Measurements from ENCODE around the gene PAF1.

DNA sequence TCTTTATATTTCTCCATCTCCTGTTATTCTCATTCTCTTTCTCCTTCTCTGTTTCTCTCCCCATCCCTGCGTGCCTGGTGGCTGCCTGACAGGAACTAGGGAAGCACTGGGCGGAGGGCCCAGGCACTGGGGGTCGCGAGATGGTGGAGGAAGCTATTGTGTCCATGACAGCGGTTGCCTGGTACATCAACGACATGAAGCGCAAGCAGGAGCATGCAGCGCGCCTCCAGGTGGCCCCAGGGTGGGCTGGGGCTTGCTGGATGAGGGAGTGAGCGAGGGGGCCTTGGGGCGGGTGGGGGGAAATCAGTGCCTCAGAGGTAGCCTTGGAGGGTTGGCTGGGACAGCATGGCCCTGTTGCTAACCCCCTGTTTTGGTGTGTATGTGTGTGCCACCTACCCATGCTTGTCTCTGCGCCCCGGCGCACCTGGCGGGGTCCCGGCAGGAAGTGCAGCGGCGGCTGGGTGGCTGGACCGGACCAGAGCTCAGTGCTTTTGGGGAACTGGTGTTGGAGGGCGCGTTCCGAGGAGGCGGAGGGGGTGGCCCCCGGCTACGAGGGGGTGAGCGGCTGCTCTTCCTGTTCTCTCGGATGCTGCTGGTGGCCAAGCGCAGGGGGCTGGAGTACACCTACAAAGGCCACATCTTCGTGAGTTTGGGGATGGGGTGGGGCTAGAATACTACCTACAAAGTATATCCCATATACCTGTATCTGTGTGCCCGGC, 26.7 kb upstream of the PAF1 start:
- TF ChIP-seq, protein P1, sequence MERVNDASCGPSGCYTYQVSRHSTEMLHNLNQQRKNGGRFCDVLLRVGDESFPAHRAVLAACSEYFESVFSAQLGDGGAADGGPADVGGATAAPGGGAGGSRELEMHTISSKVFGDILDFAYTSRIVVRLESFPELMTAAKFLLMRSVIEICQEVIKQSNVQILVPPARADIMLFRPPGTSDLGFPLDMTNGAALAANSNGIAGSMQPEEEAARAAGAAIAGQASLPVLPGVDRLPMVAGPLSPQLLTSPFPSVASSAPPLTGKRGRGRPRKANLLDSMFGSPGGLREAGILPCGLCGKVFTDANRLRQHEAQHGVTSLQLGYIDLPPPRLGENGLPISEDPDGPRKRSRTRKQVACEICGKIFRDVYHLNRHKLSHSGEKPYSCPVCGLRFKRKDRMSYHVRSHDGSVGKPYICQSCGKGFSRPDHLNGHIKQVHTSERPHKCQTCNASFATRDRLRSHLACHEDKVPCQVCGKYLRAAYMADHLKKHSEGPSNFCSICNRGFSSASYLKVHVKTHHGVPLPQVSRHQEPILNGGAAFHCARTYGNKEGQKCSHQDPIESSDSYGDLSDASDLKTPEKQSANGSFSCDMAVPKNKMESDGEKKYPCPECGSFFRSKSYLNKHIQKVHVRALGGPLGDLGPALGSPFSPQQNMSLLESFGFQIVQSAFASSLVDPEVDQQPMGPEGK (CRISPR knock-in tag; IDR thresholded peaks at IDR 0.05; ENCODE audit: borderline replicate concordance), result no peak
- TF ChIP-seq ZFP30 (CRISPR knock-in tag; IDR thresholded peaks at IDR 0.05) (no peak), ZC3H10 (CRISPR knock-in tag; IDR thresholded peaks at IDR 0.05) (no peak)
- TF ChIP-seq, protein P2, sequence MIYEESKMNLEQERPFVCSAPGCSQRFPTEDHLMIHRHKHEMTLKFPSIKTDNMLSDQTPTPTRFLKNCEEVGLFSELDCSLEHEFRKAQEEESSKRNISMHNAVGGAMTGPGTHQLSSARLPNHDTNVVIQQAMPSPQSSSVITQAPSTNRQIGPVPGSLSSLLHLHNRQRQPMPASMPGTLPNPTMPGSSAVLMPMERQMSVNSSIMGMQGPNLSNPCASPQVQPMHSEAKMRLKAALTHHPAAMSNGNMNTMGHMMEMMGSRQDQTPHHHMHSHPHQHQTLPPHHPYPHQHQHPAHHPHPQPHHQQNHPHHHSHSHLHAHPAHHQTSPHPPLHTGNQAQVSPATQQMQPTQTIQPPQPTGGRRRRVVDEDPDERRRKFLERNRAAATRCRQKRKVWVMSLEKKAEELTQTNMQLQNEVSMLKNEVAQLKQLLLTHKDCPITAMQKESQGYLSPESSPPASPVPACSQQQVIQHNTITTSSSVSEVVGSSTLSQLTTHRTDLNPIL (CRISPR knock-in tag; IDR thresholded peaks at IDR 0.05; ENCODE audit: low read depth), result no peak
